NCI-H524 (cell line): ENCODE data around the gene PSMG3.

ENCODE experiments used
- DNase-seq, 2 experiments: peaks; one replicate each; lab custom pipeline; 2025; lab: John Stamatoyannopoulos, UW

The PSMG3 gene

GRCh38 chr7:1544896-1545416 is 24.9 kb downstream of the PSMG3 start:
- DNase-seq = no peak

- DNase-seq = no peak
Observed at GRCh38 chr7:1544178-1544895, 25.5 kb downstream of the PSMG3 start.

DNA sequence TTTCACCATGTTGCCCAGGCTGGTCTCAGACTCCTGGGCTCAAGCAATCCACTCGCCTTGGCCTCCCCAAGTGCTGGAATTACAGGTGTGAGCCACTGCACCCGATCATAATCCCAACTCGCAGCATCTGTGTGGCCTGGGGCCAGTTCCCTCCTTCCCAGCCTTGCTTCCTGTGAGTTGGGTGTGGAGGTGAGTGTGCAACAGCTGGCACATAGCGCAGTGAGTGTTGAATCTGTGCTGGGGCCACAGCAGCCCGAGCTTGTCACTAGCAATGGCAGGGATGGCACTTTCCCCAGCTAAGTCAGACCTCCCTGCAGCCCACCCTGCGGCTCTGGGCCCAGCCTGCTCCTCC is 26.0 kb downstream of the PSMG3 start:
- no peak for DNase-seq

DNA sequence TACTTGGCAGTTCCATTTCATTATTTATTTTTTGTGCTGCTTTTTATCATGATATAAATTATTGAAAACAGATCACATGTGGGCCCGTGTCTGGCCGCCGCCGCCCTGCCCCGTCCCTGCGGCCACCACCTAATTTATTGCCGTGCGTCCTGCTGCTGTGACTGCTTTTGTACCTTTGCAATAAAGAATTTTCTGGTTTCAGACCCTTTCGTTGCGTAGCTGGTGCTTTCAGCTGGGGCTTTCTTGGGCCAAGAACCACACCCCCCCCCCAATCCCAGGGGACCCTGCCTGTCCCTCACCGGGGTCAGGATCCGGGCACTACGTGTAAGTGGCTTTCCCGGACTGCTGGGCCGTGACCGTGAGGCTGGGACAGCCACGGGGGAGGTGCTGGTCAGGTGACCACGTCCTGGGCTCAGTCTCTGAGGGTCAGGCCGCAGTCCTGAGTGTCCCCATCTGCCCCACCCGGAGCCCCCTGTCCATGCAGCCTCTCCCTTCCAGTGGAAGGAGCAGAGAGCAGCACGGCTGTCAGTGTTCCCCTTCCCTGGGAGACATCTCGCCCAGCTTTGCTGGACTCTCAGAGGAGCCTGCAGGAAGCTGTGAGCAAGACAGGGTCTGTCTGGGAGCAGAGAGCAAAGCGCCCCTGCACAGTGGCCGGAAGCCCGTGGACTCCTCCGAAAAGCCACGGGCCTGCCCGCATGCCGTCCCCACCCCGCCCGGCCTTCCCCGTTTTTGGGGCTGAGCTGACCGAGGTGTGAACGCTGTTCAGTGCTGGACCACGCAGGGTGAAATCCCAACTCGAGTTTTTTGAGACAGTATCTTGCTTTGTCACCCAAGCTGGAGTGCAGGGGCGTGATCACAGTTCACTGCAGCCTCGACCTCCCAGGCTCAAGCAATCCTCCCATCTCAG is 26.7 kb downstream of the PSMG3 start:
- no peak for DNase-seq

DNA sequence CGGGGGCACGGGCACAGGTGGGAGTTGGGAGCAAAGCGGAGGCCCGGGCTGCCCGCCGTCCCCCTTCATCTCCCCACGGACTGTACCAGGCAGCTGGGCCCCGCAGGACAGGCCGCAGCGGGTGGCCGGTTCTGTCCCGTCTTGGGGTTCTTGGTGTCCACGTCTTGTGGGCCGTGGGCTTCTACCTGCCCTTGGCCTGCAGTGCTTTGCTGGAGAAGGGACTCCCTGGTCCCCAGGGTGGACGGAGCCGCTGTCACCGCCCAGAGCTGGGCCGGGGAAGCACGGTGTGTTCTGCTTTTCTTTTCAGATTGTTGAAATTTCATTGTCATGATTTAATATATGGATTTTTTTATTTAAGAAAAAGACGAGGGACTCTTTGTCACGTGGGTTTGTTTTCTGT is 27.5 kb downstream of the PSMG3 start:
- no peak for DNase-seq

DNA sequence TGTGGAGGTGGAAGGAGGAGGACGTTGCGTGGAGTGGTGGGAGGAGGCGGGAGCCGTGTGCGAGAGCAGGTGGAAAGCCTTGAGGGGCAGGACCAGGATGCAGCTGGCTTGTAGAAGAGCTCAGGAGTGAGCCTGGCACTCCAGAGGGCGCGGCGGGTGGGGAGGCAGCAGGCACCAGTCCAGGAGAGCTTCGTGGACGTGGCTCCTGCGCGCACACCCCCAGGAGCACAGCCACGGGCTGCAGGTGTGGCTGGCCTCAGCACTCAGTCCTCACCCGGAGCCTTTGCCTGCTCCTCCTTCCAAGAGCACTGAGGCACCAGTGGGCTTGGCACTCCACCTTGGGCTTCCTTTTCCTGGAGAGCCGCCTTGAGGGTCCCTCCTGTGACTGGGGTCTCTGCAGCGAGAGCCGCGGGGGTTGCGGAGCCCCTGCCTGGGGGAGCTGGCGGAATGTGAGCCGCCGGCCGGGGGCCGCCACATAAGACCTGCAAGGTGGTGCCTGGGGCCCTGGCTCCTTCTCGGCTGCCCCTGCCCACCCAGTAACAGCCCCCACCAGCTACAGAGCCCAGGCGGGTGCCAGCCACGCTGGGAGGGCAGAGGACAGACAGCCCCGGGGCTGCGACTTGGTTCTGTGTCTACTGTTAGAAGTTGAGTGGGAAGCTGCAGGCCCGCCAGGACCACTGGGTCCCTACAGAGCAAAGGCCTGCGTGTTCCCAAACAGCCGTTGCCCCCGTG is 28.2 kb downstream of the PSMG3 start:
- no peak for DNase-seq

DNA sequence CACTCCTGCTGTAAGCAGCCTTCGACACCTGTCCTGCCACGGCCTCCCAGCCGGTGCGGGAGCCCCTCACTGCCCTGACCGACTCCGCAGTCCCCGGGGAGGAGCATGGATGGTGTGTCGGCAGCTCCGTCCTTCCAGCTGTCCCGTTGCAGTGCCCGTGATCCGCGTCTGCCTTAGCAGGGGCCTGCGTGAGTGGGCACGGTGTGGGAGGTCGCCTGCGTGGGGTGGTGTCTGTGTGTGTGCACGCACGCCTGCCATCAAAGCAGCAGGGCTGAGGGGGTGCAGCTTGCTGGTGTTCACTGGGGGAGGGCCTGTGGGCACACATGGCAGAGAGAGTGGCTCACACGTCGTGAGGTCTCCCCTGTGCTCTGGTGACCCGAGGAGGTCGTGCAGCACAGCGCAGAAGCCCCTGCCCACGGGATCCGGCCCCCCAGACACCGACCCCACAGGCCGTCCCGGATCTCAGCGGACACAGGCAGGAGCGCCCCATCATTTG is 29.0 kb downstream of the PSMG3 start:
- no peak for DNase-seq

DNA sequence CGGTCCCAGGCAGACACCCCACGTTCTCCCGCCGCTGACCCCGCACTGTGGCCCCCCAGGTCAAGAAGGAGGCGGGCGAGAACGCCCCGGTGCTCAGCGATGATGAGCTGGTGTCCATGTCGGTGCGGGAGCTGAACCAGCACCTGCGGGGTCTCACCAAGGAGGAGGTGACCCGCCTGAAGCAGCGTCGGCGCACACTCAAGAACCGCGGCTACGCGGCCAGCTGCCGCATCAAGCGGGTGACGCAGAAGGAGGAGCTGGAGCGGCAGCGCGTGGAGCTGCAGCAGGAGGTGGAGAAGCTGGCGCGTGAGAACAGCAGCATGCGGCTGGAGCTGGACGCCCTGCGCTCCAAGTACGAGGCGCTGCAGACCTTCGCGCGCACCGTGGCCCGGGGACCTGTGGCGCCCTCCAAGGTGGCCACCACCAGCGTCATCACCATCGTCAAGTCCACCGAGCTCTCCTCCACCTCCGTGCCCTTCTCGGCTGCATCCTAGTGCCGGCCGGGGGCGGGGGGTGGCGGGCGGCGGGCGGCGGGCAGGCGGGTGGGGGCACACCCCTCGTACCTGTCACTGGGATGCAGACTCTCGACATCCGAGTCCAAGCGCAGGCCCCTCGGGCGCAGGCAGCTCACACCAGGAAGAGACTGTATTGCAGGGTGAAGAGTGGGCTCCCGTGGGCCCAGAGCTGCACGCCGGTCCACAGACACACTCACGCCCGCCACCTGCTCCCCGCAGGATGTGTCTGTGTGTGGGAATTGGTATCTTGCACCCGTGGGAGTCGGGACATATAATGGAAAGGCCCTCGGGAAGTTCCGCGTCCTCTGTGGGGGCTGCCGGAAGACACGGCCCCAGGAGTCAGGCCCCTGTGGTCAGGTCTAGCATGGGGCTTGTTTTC is 29.7 kb downstream of the PSMG3 start:
- DNase-seq = no peak

GRCh38 chr7:1539181-1539881 is 30.5 kb downstream of the PSMG3 start:
- DNase-seq = no peak

DNA sequence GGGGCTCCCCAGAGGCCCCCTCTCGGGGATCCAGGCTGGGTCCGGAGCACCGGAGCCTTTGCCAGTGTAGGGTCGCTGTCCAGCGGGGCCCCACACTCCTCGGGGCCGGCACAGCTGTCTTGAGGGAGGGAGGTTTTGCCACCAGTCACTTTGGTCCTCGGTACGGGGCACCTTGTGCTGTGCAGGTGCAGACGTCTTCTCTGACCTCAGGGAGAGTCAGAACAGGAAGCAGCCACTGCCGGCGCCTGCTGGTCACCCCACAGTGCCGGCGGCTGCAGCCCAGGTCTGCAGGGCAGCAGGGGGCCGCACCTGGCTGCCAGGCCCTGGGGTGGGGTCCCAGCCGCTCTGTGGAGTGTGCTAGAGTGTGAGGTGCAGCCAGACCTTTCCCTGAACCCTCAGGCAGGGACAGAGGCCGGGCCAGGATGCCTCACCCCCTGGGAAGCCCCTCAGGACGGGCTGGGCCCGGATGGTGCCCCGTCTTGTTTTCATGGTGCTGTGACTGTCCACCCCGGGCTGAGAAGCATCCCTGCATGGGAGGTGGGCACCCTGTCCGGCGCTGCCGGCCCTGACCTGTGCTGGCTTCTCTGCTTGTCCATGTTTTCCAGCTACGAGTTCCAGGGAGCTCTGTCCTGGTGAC is 31.2 kb downstream of the PSMG3 start:
- no peak for DNase-seq

GRCh38 chr7:1537535-1538412 is 32.1 kb downstream of the PSMG3 start:
- DNase-seq = peak; percentile 54 to 71

- DNase-seq = peak in 1 of 2 experiments; percentile 12
Observed at GRCh38 chr7:1536743-1537534, 32.9 kb downstream of the PSMG3 start.

DNA sequence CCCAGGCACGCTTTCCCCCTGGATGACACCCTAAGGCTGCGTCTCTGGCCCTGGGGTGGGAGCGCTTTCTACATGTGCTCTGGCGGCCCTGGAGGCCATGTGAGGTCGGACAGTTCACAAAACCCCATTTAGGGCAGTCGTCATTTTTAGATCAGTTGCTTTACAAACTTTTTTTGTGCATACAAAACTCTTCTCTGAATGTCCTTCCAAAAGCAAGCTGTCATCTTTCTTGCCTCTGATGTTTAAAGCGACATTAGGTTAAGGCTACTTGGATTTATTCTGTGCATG is 33.4 kb downstream of the PSMG3 start:
- no peak for DNase-seq

- DNase-seq = no peak
Observed at GRCh38 chr7:1535701-1536454, 34.0 kb downstream of the PSMG3 start.

- DNase-seq = no peak
Observed at GRCh38 chr7:1535100-1535458, 34.8 kb downstream of the PSMG3 start.

GRCh38 chr7:1534330-1535099 is 35.3 kb downstream of the PSMG3 start:
- no peak for DNase-seq
